ENCODE results near the gene MS4A12.

Gene MS4A12

GRCh38 chr11:60454212-60454611, 38.4 kb upstream of the MS4A12 start (continued):
- TF ChIP-seq CREB5 (CRISPR knock-in tag; IDR thresholded peaks at IDR 0.05; ENCODE audit: low read depth): no peak

GRCh38 chr11:60455531-60456042, 37.0 kb upstream of the MS4A12 start, which contains the start of gene MS4A1:
Gene MS4A1 (plus strand): TSS chr11:60455847. CDS start chr11:60462375, 6,528 bp downstream.
- no peak for ATAC-seq

GRCh38 chr11:60457576-60457975, 35.0 kb upstream of the MS4A12 start:
- ATAC-seq: no peak
- no peak for TF ChIP-seq ZC3H10 (CRISPR knock-in tag; IDR thresholded peaks at IDR 0.05)
- TF ChIP-seq OSR1 (CRISPR knock-in tag; IDR thresholded peaks at IDR 0.05): no peak
- TF ChIP-seq CREB5 (CRISPR knock-in tag; IDR thresholded peaks at IDR 0.05; ENCODE audit: low read depth): no peak
- TF ChIP-seq POU6F1 (CRISPR knock-in tag; IDR thresholded peaks at IDR 0.05; ENCODE audit: borderline replicate concordance, low read depth): no peak
- no peak for TF ChIP-seq GLIS3 (CRISPR knock-in tag; IDR thresholded peaks at IDR 0.05)

More at GRCh38 chr11:60455531-60456042, 37.0 kb upstream of the MS4A12 start, which contains the start of gene MS4A1:
- TF ChIP-seq ZC3H10 (CRISPR knock-in tag; IDR thresholded peaks at IDR 0.05) (no peak), PATZ1 (CRISPR knock-in tag; IDR thresholded peaks at IDR 0.05; ENCODE audit: borderline replicate concordance) (no peak), CSRNP3 (CRISPR knock-in tag; IDR thresholded peaks at IDR 0.05) (no peak), OSR1 (CRISPR knock-in tag; IDR thresholded peaks at IDR 0.05) (no peak), BACH2 (CRISPR knock-in tag; IDR thresholded peaks at IDR 0.05; ENCODE audit: borderline replicate concordance) (no peak), CREB5 (CRISPR knock-in tag; IDR thresholded peaks at IDR 0.05; ENCODE audit: low read depth) (no peak), PPARA (CRISPR knock-in tag; IDR thresholded peaks at IDR 0.05; ENCODE audit: borderline replicate concordance) (no peak), GLIS3 (CRISPR knock-in tag; IDR thresholded peaks at IDR 0.05) (no peak), RARB (CRISPR knock-in tag; IDR thresholded peaks at IDR 0.05) (no peak), ZNF8 (CRISPR knock-in tag; IDR thresholded peaks at IDR 0.05) (no peak), TOX (CRISPR knock-in tag; IDR thresholded peaks at IDR 0.05; ENCODE audit: borderline replicate concordance) (no peak)

- no peak for TF ChIP-seq SNAI2 (CRISPR knock-in tag; IDR thresholded peaks at IDR 0.05)
- TF ChIP-seq ZFP3 (CRISPR knock-in tag; IDR thresholded peaks at IDR 0.05): no peak
- TF ChIP-seq PPARA (CRISPR knock-in tag; IDR thresholded peaks at IDR 0.05; ENCODE audit: borderline replicate concordance): no peak
- no peak for TF ChIP-seq POU6F1 (CRISPR knock-in tag; IDR thresholded peaks at IDR 0.05; ENCODE audit: borderline replicate concordance, low read depth)
- no peak for TF ChIP-seq ISL1 (CRISPR knock-in tag; IDR thresholded peaks at IDR 0.05)
- ATAC-seq: no peak
Observed at GRCh38 chr11:60459345-60459744, 33.2 kb upstream of the MS4A12 start.

Data from SK-N-SH treated with all-trans-retinoic acid at 6 μM for 48 hours (cell line).